Measurements from ENCODE around the gene DCBLD1.

The DCBLD1 gene

DNA sequence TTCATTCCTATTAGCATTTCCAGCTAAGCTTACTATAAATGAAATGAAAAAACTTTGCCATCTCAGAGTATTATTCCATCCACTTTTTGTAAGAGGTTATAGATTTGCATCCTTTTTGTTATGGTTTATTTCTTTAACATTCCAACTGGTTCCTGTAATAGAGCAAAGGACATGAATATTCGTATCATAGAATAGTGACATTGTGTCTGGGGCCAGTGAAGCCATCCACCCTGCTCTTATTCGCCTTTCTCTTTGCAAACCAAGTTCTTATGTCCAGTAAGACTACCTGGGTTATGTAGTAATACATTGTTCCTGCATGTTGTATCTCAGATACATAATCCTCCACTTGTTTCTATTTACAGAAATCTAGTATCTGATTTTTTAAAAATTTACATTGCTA lies 43.1 kb downstream of the DCBLD1 start:
- no peak for DNase-seq (ENCODE audit: low read depth in 2 of 2, low spot score in 1 of 2)

DNA sequence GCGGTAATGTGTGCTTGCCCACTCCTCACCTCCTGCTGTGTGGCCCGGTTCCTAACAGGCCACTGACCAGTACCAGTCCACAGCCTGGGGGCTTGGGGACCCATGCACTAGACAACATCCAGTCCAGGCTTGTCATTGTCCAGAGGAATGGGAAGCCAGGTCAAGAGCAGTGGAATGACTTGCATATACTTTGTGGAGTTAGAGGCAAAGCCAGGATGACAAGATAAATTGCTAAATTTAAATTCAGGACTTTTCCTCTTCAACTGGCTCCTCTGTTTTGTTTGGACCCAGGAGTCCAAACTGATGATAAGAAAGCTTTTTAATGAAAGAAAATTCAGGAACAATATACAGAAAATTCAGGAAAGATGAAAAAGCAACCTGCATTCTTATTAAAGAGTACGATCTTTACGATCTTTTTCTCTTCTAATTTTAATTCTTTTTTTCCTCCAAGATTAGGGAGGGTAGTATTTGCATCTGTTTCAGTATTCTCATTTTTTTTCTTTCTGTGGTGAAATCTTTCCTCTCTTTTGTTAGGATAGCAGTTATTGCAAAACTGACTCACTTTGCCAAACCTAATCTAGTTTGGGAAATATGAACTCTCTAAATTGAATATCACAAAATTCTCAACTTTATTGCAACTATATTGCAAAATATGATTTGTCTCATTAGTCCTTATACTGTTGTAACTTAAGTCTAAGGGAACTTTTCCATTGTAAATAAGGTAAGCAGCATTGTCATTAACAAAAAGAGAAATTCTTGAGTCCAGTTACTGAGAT lies 48.2 kb downstream of the DCBLD1 start:
- no peak for DNase-seq (ENCODE audit: low read depth in 2 of 2, low spot score in 1 of 2)

DNA sequence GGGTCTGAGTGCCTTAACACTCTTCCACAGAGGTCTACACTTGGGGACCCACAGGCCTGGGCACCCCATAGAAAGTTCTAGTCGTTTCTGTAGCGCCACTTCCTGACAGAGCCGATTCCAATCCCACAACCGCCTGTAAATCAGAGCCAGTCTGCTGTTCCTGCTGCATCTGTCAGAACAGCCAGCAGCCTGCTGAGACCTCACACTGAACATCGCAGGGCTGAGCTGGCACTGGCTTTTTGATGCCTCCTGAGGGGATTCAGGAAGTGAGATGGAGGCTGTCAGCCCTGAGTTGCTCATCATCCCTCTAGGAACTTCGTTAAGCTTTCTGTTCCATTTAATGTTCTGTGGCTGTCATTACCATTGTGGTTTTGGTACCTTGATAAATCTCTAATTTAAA lies 48.9 kb downstream of the DCBLD1 start:
- DNase-seq (ENCODE audit: low read depth in 2 of 2, low spot score in 1 of 2) = no peak

DNA sequence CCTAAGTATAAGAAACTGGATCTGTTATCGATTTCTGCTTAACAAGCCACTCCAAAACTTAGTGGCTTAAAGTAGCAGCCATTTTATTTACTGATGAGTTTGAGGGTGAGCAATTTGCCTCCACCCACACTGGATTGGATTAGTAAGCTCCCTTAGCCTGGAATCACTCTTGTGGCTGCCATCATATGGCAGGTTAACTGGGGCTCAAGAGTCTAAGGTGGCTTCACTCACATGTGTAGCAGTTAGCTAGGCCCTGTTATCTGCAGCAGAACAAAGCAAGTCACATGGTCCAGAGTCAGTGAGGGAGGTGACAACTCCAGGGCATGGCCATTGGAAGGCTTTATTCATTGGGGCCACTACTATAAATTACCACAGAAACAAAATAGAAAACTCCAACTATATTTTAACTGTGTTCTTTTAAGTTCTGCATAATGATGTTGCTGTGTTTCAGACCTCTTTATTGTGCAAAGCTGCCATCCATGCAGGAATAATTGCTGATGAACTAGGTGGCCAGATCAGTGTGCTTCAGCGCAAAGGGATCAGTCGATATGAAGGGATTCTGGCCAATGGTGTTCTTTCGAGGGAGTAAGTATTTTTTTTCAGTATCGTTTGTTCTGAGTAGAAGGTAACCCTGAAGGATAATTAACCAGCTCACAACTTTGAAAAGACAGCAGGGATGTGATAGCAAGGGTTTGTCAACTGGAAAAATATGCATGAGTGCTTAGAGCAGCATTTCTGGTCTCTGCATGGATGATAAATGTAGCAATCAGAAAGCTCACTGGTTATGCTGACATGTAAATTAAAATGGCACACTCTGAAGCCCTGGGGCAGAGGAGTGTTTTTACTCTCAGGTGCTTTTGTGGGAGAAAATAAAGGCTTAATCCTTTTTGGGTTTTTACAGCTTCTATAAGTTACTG lies 49.6 kb downstream of the DCBLD1 start:
- no peak for DNase-seq (ENCODE audit: low read depth in 2 of 2, low spot score in 1 of 2)

DNA sequence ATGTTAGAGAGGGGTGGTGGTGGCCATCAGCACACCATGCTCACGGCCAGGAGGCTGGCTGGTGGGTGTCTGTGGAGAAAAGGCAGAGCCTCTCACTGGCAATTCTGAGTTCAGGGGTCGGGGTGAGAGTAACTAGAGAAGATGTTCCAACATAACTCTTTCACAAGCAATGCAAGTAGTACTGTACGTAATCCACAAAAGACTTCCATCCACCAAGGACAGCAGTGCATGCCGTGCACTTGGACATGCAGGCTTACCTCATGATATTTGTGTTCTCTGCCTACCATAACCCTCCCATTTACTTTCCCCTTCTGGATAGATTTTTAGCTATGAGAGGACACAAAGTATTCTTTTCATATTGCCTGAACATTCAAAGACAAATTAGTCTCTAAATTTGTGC lies 51.3 kb downstream of the DCBLD1 start:
- DNase-seq (ENCODE audit: low read depth in 2 of 2, low spot score in 1 of 2) = no peak

DNA sequence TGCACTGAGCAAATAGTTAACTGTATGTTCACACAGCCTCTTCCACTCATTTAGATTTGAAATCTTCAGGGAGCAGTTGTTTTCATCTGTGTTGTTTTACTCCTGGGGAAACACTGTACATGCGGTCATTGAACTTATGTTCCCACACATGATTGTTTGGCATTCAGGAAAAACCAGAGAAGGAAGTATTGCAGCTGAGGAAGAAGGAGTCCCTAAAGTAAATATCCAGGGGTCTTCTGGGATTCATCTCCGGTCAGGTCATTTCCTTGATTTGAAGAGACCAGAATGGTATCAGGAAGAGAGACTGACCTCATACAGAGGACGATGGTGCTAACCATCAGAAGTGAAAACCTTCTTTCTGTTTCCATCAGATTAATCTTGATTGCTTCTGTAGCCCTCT lies 52.5 kb downstream of the DCBLD1 start:
- no peak for DNase-seq (ENCODE audit: low read depth in 2 of 2, low spot score in 1 of 2)

DNA sequence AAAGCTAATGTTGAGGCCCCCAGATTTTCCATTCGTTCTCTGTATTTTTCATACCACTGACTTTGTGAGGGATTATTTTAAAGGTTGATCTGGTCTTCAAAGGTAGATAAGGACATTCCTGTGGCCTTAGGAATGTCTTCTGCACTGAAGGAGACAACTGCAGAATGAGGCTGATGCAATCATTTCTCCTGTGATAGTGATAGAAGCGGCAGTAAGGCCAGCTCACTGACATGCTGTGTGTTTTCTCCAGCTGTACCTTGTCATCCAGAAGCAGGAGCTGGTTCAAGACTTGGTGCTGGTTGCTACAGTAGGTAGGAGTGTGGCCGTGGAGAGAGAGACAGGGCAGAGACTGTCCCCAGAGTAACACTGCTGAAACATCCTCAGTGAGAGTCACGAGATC lies 53.8 kb downstream of the DCBLD1 start:
- no peak for DNase-seq (ENCODE audit: low read depth in 2 of 2, low spot score in 1 of 2)

DNA sequence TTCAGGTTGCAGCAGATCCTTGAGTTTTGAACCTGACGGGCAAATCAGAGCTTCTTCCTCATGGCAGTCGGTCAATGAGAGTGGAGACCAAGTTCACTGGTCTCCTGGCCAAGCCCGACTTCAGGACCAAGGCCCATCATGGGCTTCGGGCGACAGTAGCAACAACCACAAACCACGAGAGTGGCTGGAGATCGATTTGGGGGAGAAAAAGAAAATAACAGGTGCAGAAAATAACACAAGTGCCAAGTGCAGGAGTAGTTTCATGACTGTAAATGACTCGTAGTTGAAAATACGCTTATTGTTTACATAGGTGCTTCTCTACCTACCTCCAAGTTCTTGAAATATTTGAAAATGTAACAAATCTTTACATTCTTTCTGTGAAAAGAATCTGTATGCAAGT lies 56.1 kb downstream of the DCBLD1 start:
- no peak for DNase-seq (ENCODE audit: low read depth in 2 of 2, low spot score in 1 of 2)

DNA sequence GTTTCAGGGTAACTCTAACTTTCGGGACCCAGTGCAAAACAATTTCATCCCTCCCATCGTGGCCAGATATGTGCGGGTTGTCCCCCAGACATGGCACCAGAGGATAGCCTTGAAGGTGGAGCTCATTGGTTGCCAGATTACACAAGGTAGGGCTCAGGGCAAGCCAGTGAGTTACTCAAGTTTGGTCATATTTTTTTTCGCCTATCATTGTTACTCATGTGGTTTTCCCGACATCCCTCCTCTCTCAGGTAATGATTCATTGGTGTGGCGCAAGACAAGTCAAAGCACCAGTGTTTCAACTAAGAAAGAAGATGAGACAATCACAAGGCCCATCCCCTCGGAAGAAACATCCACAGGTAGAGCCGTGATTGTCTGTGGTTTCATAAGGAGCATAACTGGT lies 58.2 kb downstream of the DCBLD1 start:
- no peak for DNase-seq (ENCODE audit: low read depth in 2 of 2, low spot score in 1 of 2)

DNA sequence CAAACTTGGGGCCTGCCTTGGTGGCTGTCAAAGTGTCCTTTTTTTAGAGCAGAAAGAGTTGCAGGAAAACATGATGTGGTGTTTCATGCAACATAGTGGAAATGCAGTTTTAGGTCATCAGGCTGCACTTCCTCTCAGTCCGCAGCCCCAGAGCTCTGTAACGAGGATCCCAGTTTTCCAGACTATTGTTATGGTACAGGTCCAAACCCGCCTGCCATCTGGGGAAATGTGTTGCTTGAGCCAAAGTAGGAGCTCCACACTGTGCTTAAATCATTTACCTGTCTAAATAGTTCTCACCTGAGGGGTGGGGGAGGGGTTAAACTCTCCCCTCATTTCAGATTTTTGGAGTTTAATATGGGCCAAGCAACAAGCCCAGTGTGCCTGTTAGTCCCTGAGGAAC lies 60.0 kb downstream of the DCBLD1 start:
- DNase-seq (ENCODE audit: low read depth in 2 of 2, low spot score in 1 of 2) = no peak

DNA sequence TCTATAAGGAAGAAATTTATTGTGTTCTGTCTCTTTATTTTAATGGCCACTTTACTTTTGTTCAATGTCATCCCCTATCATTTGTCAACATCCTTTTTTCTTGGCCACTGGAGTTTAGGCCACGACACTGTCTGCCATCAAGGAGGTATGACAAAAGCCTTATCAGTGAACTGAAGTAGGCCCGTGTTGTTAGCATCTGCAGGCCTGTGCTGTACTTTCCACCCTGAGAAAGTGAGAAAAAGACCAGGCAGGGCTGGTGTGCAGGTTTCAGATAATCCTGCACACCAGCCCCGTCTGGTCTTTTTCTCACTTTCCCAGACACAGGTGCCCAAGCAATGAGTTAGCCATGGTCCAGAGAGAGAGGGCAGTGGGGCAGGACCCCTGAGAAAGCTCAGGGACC lies 62.2 kb downstream of the DCBLD1 start:
- no peak for DNase-seq (ENCODE audit: low read depth in 2 of 2, low spot score in 1 of 2)

DNA sequence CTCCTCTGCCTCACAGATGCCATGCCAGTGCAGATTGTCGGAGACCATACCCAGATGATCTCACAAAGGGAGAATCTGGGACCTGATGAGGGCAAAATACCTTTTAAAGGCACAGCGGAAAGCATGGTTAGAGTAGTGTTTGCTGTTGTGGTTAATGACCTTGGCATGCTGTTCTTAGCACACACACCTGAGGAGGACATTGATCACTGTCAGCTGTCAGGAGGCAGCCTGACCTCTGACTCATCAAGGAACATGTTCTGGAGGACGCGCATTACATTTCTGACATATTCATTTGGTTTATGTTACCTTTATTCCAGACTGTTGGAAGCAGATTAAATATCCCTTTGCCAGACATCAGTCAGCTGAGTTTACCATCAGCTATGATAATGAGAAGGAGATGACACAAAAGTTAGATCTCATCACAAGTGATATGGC lies 62.7 kb downstream of the DCBLD1 start:
- no peak for DNase-seq (ENCODE audit: low read depth in 2 of 2, low spot score in 1 of 2)

DNA sequence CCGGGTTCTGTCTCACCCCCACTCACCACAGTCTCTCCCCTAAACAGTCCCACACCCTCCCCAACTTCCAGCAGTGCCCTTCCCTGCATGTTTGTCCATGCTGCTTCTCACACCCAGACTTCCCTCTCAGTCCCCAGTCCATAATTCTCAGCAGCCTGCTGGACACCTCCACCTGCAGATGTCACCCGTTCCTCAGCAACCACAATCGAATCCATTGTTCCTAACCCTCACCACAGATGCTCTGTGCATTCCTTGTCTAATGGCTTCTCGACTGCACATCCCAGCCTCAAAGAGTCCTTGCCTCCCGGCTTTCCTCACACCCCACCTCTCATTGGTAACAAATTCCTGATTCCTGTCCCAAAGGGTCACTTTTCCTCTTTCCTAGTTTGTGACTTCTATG lies 64.2 kb downstream of the DCBLD1 start:
- no peak for DNase-seq (ENCODE audit: low read depth in 2 of 2, low spot score in 1 of 2)

DNA sequence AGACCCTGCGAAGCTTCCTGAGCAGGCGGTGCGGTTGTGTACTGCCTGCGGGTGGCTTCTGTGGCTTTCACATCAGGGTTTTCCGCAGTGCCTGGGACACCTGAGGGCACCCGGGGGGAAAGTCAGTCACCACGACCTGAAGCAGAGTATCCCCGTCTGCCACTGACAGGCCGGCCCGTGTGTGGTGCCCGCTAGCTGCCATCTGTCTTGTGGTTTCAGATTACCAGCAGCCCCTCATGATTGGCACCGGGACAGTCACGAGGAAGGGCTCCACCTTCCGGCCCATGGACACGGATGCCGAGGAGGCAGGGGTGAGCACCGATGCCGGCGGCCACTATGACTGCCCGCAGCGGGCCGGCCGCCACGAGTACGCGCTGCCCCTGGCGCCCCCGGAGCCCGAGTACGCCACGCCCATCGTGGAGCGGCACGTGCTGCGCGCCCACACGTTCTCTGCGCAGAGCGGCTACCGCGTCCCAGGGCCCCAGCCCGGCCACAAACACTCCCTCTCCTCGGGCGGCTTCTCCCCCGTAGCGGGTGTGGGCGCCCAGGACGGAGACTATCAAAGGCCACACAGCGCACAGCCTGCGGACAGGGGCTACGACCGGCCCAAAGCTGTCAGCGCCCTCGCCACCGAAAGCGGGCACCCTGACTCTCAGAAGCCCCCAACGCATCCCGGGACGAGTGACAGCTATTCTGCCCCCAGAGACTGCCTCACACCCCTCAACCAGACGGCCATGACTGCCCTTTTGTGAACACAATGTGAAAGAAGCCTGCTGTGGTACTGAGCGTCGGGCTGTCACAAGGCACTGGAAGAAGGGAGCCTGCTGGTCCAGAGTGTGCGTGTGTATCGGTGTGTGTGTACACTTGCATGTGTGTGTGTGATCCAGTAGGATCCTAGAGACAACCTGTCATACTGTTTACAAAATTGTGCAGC lies 65.5 kb downstream of the DCBLD1 start:
- DNase-seq (ENCODE audit: low read depth in 2 of 2, low spot score in 1 of 2) = peak in 1 of 2 donors; percentile 21

DNA sequence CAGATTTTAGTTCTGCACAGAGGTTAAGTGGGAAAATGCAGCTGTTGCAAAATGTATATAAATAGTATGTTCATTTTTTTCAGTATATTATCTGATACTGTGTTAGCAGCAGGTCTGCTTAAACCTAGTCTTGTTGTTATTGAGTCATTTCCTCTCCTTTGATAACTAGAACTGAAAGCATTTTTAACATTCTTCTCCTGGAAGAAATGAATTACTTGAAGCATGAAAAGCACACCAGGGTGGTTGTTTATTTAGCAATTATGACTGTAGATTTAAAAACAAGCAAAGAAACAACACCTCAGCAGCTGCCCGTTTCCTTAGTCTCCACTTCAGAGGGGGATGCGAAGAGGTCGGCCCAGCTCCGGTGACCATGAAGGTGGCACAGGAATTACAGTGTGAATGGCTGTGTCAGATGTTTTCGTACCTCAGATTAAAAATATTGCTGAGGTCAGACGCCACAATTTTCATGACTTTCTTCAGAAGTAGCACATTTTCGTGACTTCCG lies 66.4 kb downstream of the DCBLD1 start:
- no peak for DNase-seq (ENCODE audit: low read depth in 2 of 2, low spot score in 1 of 2)

DNA sequence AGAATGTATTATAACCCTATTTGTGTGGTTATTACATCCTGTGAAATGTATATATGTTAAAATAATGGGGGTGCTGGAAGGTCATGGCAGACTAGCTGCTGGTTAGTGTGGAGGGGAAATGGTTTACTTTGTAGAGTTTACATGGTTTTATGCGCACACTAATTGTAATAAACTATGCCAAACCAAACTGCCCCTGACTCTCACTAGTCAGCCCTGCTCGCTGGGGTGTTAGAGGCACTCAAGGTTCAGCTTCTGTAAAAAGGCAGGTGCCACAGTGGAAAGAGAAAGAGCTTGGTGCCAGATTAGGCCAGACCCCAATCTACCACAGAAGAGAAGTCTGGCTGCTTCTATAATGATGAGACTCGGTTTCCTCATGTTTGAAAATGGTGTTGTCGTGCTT lies 67.1 kb downstream of the DCBLD1 start:
- no peak for DNase-seq (ENCODE audit: low read depth in 2 of 2, low spot score in 1 of 2)

DNA sequence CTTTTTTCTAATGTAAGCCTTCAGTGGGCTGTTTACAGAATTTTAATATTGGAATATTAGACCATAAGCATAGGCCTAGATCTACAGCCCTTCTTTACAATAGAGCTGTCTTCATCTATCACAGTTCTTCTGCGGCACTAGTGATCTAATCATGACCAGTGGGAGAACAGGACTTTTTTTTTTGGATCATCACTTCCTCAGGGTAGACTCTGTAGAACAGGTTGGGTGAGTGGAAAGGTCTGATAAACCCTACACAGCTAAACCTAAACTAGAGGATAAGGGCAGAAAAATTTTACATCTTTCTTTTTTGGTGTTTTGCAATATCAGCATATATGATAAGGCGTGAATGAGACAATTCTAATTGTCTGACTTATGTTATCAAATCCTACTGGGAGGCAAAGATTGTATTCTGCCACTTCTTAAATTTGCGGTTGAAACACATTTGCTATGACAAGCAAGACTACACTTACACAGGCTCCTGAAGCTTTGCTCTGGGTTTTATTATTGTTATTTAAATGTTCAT lies 67.7 kb downstream of the DCBLD1 start:
- DNase-seq (ENCODE audit: low read depth in 2 of 2, low spot score in 1 of 2) = no peak

DNA sequence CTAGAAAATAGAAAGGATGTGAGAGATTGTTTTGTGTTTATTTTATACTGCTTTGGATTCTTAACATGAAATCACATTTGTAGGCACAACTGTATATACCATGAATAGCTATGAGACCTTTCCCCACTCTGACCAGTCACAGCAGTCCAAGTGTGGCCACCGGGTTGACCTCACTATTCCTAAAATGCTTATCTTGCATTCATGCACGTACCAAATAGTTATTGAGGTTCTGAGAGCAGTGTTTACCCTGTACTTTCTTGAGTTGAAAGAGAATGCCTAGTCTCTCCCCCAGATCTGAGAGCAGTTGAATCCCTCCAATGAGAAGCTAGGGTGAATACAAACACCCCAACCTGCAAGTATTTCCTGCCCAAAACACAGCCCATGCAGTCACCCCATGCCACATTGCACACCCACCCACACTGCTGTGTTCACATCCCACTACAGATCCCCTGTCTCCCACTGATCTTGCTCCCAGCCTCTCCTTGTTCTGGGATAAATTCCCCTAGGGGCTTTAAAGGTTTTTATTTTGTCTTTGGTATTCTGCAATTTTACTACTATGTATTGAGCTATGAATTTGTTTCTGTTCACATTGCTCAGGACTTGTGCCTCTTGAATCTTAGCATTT lies 68.3 kb downstream of the DCBLD1 start:
- no peak for DNase-seq (ENCODE audit: low read depth in 2 of 2, low spot score in 1 of 2)

DNA sequence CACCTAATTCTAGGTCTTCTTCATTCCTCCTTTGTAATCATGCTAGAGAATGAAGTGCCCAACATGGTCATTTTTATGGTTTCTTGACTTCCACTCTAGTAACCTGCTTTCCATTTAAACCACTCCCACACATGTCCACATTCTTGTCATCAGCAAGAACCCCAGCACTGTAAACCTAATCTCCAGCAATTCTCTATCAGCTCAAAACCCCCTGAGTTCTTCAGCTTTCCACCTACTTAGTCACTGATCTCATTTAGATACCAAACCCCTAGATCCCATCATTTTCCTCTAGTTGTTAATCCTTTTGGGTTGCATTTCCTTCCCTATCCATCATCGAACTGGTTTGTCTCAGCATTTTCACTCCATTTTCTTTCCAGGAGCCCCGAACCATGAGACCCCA lies 70.1 kb downstream of the DCBLD1 start:
- no peak for DNase-seq (ENCODE audit: low read depth in 2 of 2, low spot score in 1 of 2)

DNA sequence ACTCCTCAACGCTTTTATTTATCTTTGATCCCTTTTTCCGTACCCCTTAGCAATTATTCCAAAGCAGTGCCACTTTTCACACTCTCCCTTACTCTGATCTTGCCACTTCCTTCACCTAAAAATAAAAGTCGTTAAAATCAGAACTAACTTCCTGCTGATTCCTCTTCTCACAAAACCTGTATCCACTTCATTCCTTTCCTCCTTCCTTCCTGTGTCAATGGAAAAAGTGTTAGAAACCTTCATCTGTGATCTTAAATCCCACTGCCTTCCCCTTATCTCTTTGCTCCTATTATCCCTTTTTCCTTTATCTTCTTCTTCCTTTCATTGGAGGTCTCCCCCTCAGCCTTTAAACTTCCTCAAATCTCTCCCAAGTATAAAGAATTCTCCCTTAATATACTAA lies 70.7 kb downstream of the DCBLD1 start:
- no peak for DNase-seq (ENCODE audit: low read depth in 2 of 2, low spot score in 1 of 2)
